ENCODE data around the gene APC2.

Gene APC2

DNA sequence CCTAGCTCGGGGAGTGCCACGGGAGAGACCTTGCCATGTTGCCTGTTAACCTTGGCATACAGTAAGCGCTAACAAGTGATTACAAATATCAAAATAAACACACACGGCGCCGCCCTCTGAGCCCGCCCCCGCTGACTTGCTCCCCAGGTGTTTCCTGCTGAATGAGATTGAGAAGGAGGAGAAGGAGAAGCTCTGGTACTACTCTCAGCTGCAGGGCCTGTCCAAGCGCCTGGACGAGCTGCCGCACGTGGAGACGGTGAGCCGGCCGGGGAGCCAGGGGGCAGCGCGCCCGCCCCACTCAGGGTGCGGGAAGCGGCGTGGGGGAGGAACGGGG lies 5.0 kb downstream of the APC2 start:
- peak in 1 of 2 experiments; percentile 53 for DNase-seq
- TF ChIP-seq POLR2A (IDR thresholded peaks at IDR 0.05; ENCODE audit: low read length) (no peak), GATA1 (IDR thresholded peaks at IDR 0.05; ENCODE audit: low read depth, low read length) (no peak)

DNA sequence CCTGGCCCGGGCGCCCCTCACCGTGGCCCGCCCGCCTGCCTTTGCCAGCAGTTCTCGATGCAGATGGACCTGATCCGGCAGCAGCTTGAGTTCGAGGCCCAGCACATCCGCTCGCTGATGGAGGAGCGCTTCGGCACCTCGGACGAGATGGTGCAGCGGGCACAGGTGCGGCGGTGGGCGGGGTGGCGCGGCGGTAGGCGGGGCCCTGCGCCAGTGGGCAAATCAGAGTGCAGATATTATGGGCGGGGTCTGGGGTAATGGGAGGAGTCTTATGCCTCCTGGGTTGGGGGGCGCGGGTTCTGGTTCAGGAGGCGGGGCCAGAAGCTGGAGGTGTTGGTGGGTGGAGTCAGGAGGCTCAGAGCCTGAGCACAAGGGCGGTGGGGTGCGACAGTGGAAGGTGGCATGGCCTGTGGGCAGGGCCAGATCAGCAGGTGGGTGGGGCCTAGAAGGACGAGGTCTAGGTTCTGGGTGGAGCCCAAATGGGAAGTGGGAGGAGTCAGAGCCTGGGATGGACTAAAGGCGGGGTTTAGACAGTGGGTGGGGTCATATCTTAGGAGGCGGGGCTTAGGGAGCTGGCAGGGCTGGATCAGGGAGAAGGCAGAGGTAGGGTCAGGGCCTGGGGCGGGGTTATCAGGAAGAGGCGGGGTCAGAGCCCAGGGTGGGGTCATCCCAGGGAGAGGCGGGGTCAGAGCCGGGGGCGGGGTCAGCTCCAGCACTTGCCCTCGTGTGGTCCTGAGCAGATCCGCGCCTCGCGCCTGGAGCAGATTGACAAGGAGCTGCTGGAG lies 5.6 kb downstream of the APC2 start:
- TF ChIP-seq GATA1 (IDR thresholded peaks at IDR 0.05; ENCODE audit: low read depth, low read length) (no peak), POLR2A (IDR thresholded peaks at IDR 0.05; ENCODE audit: low read length) (peak; percentile 10)
- DNase-seq, result peak; percentile 83 to 92

DNA sequence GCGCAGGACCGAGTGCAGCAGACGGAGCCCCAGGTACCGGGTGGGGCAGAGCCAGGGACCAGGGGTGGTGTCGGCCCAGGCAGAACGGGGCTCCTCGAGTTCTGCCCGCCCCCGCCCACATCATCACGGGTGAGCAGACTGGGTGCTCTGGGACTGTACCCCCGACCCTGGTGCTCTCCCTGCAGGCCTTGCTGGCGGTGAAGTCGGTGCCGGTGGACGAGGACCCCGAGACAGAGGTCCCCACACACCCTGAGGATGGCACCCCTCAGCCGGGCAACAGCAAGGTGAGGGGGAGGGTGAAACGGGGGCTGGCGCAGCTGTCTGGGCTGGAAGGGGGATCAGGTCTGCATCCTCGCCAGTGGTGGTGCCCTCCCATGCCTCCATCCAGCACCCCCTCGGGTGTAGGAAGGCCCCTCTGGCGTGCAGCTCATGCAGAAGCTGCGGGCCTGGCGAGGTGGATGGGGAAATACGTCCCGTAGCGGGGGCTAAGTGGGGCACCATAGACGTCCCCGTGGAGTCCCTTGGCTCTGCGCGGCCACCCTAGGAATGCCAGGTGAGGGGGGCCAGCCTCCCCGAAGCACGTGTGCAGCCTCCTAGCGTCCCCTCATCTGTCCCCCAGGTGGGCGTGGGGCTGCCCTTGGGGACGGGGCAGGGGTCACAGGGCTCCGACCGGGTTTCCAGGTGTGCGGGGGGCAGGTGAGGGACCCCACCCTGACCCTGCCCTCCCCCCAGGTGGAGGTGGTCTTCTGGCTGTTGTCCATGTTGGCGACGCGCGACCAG lies 6.4 kb downstream of the APC2 start:
- TF ChIP-seq POLR2A (IDR thresholded peaks at IDR 0.05; ENCODE audit: low read length) (peak; percentile 17), GATA1 (IDR thresholded peaks at IDR 0.05; ENCODE audit: low read depth, low read length) (no peak)
- no peak for DNase-seq

DNA sequence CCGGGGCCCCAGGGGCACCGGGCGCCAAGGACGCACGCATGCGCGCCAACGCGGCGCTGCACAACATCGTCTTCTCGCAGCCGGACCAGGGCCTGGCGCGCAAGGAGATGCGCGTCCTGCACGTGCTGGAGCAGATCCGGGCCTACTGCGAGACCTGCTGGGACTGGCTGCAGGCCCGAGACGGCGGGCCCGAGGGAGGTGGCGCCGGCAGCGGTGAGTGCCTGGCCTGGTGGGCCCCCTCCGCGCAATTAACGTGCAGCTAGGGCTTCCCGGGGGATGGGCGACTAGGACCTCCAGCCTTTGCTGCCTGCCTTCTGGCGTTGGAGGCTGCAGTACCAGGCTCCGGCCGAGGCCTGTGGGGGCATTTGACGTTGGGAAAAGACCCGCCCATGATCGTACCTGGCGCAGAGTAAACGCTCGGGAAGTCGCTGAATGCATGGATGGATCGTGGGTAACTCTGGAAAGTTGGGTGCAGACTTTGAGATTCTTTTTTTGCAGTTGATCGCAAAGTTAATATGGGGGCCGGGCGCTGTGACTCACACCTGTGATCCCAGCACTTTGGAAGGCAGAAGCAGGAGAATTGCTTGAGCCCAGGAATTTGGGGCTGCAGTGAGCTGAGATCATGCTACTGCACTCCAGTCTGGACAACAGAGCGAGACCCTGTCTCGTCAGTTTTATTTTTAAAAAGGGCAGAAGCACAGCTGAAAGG lies 7.3 kb downstream of the APC2 start:
- DNase-seq, result no peak
- TF ChIP-seq GATA1 (IDR thresholded peaks at IDR 0.05; ENCODE audit: low read depth, low read length) (no peak), POLR2A (IDR thresholded peaks at IDR 0.05; ENCODE audit: low read length) (no peak)

DNA sequence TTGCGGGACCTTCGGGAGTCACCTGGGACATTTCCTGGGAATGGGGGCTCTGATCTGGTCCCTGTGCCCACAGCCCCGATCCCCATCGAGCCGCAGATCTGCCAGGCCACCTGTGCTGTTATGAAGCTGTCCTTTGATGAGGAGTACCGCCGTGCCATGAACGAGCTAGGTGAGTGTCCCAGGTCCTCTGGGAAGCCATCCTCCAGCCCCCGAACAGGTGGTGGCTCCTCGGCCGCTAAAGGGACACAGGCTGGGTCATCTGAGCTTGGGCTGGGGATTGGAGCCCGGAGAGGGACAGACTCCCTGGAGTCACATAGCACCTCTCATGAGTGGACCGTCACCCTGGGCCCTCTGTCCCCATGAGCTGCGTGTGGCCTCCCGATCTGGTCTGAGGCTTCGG lies 8.0 kb downstream of the APC2 start:
- TF ChIP-seq POLR2A (IDR thresholded peaks at IDR 0.05; ENCODE audit: low read length), result no peak
- TF ChIP-seq GATA1 (IDR thresholded peaks at IDR 0.05; ENCODE audit: low read depth, low read length), result no peak
- DNase-seq, result no peak

DNA sequence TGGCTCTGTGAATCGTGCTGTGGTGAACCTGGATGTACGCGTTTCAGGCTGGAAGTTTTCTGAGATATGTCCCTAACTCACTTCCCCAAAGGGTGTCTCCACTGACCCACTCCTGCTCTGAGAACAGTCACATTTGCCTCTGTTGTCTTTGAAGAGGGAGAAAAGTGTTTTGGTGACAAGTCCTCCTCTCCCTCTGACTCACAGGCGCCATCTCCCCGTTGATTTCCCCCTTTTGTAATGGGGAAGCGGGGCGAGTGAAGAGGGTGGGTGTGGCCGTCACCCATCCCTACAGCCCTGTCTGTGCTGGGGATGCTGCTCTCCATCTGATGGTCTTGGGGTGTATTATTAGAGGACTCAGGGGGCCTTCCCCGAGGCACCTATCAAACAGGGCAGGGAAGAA lies 9.6 kb downstream of the APC2 start:
- TF ChIP-seq GATA1 (IDR thresholded peaks at IDR 0.05; ENCODE audit: low read depth, low read length) (no peak), POLR2A (IDR thresholded peaks at IDR 0.05; ENCODE audit: low read length) (no peak)
- no peak for DNase-seq

DNA sequence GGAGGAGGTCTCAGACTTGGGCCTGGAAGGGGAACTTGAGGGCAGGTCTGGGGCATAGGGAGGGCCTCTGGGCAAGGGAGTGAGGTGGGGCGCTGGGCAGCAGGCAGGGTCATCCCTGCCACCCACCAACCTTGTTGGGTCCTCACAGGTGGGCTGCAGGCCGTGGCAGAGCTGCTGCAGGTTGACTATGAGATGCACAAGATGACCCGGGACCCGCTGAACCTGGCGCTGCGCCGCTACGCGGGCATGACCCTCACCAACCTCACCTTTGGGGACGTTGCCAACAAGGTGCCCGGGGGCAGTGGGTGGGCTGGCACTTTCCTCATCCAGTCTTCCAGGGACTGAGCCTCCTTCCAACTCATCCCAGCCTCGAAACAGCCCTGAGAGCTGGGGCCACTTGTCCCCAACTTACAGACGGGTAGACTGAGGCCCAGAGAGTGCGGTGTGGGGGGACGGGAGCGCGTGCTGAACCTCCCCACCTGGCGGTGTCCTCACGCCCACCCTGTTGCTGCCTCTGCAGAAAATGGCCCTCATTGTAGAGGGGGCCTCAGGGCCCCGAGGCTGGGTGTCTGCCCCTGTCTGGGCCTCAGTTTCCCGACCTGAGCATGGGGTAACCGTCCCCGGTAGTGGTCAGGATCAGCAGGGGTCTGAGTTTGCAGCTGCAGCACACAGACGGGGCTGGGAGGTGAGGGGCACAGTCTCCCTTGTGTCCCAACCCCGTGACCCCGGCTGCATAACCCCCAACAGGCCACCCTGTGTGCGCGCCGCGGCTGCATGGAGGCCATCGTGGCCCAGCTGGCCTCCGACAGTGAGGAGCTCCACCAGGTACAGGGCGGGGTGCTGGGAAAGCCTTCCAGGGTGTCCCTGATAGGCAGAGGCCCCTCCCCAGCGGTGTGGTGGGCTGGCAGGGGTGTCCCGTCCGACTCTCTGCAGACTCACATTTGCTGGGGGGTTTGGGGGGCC lies 10.4 kb downstream of the APC2 start:
- DNase-seq, result no peak
- TF ChIP-seq GATA1 (IDR thresholded peaks at IDR 0.05; ENCODE audit: low read depth, low read length) (no peak), POLR2A (IDR thresholded peaks at IDR 0.05; ENCODE audit: low read length) (no peak)

DNA sequence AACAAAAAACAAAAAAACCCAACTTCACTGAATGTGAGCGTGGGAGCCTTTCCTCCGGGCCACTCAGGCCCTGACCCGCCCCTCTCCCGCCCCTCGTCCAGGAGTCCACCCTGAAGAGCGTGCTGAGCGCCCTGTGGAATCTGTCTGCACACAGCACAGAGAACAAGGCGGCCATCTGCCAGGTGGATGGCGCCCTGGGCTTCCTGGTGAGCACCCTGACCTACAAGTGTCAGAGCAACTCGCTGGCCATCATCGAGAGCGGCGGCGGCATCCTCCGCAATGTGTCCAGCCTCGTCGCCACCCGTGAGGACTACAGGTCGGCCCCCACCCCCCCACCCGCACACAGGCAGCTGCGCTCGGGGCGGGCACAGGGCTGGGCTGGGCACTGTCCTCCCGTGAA lies 11.9 kb downstream of the APC2 start:
- DNase-seq, result no peak
- TF ChIP-seq POLR2A (IDR thresholded peaks at IDR 0.05; ENCODE audit: low read length), result no peak
- no peak for TF ChIP-seq GATA1 (IDR thresholded peaks at IDR 0.05; ENCODE audit: low read depth, low read length)

DNA sequence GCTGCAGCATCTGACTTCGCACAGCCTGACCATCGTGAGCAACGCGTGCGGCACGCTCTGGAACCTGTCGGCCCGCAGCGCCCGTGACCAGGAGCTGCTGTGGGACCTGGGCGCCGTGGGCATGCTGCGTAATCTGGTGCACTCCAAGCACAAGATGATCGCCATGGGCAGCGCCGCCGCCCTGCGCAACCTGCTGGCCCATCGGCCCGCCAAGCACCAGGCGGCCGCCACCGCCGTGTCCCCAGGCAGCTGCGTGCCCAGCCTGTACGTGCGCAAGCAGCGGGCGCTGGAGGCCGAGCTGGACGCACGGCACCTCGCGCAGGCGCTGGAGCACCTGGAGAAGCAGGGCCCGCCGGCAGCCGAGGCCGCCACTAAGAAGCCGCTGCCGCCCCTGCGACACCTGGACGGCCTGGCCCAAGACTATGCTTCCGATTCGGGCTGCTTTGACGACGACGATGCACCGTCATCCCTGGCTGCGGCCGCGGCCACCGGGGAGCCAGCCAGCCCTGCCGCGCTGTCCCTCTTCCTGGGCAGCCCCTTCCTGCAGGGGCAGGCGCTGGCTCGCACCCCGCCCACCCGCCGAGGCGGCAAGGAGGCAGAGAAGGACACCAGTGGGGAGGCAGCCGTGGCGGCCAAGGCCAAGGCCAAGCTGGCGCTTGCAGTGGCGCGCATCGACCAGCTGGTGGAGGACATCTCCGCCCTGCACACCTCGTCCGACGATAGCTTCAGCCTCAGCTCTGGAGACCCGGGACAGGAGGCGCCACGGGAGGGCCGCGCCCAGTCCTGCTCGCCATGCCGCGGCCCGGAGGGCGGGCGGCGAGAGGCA lies 15.5 kb downstream of the APC2 start:
- peak; percentile 65 to 69 for DNase-seq
- no peak for TF ChIP-seq POLR2A (IDR thresholded peaks at IDR 0.05; ENCODE audit: low read length)
- no peak for TF ChIP-seq GATA1 (IDR thresholded peaks at IDR 0.05; ENCODE audit: low read depth, low read length)

DNA sequence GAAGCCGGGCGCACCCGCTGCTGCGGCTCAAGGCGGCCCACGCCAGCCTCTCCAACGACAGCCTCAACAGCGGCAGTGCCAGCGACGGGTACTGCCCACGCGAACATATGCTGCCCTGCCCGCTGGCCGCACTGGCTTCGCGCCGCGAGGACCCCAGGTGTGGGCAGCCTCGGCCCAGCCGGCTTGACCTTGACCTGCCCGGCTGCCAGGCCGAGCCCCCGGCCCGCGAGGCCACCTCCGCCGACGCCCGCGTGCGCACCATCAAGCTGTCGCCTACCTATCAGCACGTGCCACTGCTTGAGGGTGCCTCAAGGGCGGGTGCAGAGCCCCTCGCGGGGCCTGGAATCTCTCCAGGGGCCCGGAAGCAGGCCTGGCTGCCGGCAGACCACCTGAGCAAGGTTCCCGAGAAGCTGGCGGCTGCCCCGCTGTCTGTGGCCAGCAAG lies 16.1 kb downstream of the APC2 start:
- TF ChIP-seq POLR2A (IDR thresholded peaks at IDR 0.05; ENCODE audit: low read length), result no peak
- TF ChIP-seq GATA1 (IDR thresholded peaks at IDR 0.05; ENCODE audit: low read depth, low read length), result no peak
- DNase-seq, result no peak

DNA sequence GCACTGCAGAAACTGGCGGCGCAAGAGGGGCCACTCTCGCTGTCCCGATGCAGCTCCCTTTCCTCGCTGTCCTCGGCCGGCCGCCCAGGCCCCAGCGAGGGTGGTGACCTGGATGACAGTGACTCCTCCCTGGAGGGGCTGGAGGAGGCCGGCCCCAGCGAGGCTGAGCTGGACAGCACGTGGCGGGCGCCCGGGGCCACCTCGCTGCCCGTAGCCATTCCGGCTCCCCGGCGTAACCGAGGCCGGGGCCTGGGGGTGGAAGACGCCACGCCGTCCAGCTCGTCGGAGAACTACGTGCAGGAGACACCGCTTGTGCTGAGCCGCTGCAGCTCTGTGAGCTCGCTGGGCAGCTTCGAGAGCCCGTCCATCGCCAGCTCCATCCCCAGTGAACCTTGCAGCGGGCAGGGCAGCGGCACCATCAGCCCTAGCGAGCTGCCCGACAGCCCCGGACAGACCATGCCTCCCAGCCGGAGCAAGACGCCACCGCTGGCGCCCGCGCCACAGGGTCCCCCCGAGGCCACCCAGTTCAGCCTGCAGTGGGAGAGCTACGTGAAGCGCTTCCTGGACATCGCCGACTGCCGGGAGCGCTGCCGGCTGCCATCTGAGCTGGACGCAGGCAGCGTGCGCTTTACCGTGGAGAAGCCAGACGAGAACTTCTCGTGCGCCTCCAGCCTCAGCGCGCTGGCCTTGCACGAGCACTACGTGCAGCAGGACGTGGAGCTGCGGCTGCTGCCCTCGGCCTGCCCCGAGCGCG lies 16.7 kb downstream of the APC2 start:
- TF ChIP-seq GATA1 (IDR thresholded peaks at IDR 0.05; ENCODE audit: low read depth, low read length) (no peak), POLR2A (IDR thresholded peaks at IDR 0.05; ENCODE audit: low read length) (no peak)
- no peak for DNase-seq

DNA sequence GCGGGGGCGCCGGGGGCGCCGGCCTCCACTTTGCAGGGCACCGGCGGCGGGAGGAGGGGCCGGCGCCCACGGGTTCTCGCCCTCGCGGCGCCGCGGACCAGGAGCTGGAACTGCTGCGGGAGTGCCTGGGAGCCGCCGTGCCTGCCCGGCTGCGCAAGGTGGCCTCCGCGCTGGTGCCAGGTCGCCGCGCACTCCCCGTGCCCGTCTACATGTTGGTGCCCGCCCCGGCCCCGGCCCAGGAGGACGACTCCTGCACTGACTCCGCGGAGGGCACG lies 17.2 kb downstream of the APC2 start:
- TF ChIP-seq POLR2A (IDR thresholded peaks at IDR 0.05; ENCODE audit: low read length) (no peak), GATA1 (IDR thresholded peaks at IDR 0.05; ENCODE audit: low read depth, low read length) (no peak)
- DNase-seq, result no peak
